ENCODE results near the gene FCRLA.
"Not testable (repeated sequence)": the region's sequence is repeated elsewhere in the genome, so short reads cannot be mapped to it uniquely, and the experiment has no call there.

Gene FCRLA

DNA sequence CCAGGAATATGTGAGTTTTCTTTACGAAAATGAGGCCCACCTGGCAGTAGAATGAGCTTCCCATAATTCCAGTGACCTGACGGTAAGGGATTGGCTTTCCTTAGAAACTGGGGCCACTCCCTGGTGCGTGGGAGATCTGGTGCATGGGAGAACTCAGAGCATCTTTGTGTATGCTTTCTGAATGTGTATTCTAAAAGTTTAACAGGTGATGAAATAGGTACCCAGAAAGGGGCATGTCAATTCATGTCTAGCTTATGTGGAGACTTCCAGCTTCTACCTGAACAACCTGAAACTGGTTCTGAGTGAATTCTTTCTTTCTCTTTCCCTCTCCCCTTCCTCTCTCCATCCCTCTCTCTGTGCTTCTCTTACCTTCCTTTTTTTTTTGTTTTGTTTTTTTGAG, 15.2 kb upstream of the FCRLA start:
- ATAC-seq = no peak
- TF ChIP-seq, protein P1, sequence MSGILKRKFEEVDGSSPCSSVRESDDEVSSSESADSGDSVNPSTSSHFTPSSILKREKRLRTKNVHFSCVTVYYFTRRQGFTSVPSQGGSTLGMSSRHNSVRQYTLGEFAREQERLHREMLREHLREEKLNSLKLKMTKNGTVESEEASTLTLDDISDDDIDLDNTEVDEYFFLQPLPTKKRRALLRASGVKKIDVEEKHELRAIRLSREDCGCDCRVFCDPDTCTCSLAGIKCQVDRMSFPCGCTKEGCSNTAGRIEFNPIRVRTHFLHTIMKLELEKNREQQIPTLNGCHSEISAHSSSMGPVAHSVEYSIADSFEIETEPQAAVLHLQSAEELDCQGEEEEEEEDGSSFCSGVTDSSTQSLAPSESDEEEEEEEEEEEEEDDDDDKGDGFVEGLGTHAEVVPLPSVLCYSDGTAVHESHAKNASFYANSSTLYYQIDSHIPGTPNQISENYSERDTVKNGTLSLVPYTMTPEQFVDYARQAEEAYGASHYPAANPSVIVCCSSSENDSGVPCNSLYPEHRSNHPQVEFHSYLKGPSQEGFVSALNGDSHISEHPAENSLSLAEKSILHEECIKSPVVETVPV (CRISPR knock-in tag; IDR thresholded peaks at IDR 0.05) = no peak
- TF ChIP-seq ISL1 (CRISPR knock-in tag; IDR thresholded peaks at IDR 0.05) (no peak), SNAI2 (CRISPR knock-in tag; IDR thresholded peaks at IDR 0.05) (no peak), ZC3H10 (CRISPR knock-in tag; IDR thresholded peaks at IDR 0.05) (no peak), TCF4 (CRISPR knock-in tag; IDR thresholded peaks at IDR 0.05; ENCODE audit: borderline replicate concordance) (no peak), TOX (CRISPR knock-in tag; IDR thresholded peaks at IDR 0.05; ENCODE audit: borderline replicate concordance) (no peak), ZFP30 (CRISPR knock-in tag; IDR thresholded peaks at IDR 0.05) (no peak), ZFP3 (CRISPR knock-in tag; IDR thresholded peaks at IDR 0.05) (no peak), OSR1 (CRISPR knock-in tag; IDR thresholded peaks at IDR 0.05) (no peak), GLIS3 (CRISPR knock-in tag; IDR thresholded peaks at IDR 0.05) (no peak), PPARA (CRISPR knock-in tag; IDR thresholded peaks at IDR 0.05; ENCODE audit: borderline replicate concordance) (no peak)
- TF ChIP-seq, protein P2, sequence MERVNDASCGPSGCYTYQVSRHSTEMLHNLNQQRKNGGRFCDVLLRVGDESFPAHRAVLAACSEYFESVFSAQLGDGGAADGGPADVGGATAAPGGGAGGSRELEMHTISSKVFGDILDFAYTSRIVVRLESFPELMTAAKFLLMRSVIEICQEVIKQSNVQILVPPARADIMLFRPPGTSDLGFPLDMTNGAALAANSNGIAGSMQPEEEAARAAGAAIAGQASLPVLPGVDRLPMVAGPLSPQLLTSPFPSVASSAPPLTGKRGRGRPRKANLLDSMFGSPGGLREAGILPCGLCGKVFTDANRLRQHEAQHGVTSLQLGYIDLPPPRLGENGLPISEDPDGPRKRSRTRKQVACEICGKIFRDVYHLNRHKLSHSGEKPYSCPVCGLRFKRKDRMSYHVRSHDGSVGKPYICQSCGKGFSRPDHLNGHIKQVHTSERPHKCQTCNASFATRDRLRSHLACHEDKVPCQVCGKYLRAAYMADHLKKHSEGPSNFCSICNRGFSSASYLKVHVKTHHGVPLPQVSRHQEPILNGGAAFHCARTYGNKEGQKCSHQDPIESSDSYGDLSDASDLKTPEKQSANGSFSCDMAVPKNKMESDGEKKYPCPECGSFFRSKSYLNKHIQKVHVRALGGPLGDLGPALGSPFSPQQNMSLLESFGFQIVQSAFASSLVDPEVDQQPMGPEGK (CRISPR knock-in tag; IDR thresholded peaks at IDR 0.05; ENCODE audit: borderline replicate concordance) = no peak
- TF ChIP-seq, protein P3, sequence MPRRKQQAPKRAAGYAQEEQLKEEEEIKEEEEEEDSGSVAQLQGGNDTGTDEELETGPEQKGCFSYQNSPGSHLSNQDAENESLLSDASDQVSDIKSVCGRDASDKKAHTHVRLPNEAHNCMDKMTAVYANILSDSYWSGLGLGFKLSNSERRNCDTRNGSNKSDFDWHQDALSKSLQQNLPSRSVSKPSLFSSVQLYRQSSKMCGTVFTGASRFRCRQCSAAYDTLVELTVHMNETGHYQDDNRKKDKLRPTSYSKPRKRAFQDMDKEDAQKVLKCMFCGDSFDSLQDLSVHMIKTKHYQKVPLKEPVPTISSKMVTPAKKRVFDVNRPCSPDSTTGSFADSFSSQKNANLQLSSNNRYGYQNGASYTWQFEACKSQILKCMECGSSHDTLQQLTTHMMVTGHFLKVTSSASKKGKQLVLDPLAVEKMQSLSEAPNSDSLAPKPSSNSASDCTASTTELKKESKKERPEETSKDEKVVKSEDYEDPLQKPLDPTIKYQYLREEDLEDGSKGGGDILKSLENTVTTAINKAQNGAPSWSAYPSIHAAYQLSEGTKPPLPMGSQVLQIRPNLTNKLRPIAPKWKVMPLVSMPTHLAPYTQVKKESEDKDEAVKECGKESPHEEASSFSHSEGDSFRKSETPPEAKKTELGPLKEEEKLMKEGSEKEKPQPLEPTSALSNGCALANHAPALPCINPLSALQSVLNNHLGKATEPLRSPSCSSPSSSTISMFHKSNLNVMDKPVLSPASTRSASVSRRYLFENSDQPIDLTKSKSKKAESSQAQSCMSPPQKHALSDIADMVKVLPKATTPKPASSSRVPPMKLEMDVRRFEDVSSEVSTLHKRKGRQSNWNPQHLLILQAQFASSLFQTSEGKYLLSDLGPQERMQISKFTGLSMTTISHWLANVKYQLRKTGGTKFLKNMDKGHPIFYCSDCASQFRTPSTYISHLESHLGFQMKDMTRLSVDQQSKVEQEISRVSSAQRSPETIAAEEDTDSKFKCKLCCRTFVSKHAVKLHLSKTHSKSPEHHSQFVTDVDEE (CRISPR knock-in tag; IDR thresholded peaks at IDR 0.05) = no peak
- TF ChIP-seq, protein P4, sequence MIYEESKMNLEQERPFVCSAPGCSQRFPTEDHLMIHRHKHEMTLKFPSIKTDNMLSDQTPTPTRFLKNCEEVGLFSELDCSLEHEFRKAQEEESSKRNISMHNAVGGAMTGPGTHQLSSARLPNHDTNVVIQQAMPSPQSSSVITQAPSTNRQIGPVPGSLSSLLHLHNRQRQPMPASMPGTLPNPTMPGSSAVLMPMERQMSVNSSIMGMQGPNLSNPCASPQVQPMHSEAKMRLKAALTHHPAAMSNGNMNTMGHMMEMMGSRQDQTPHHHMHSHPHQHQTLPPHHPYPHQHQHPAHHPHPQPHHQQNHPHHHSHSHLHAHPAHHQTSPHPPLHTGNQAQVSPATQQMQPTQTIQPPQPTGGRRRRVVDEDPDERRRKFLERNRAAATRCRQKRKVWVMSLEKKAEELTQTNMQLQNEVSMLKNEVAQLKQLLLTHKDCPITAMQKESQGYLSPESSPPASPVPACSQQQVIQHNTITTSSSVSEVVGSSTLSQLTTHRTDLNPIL (CRISPR knock-in tag; IDR thresholded peaks at IDR 0.05; ENCODE audit: low read depth) = no peak

DNA sequence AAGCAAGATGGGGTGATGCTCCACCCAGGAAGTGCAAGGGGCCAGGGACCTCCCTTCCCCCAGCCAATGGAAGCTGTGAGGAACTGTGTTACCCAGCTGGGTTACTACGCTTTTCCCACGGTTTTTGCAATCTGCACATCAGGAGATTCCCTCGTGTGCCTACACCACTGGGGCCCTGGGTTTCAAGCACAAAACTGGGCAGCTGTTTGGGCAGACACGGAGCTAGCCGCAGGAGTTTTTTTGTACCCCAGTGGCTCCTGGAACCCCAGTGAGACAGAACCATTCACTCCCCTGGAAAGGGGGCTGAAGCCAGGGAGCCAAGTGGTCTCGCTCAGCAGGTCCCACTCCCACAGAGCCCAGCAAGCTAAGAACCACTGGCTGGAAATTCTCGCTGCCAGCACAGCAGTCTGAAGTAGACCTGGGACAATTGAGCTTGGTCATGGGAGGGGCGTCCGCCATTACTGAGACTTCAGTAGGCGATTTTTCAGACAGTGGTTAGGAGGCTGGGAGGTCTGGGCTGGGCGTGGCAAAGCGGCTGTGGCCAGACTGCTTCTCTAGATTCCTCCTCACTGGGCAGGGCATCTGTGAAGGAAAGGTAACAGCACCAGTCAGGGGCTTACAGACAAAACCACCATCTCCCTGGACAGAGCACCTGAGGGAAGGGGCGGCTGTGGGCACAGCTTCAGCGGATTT, 13.9 kb upstream of the FCRLA start:
- ATAC-seq = peak; percentile 33; the same call in 2 of the 3 replicates

DNA sequence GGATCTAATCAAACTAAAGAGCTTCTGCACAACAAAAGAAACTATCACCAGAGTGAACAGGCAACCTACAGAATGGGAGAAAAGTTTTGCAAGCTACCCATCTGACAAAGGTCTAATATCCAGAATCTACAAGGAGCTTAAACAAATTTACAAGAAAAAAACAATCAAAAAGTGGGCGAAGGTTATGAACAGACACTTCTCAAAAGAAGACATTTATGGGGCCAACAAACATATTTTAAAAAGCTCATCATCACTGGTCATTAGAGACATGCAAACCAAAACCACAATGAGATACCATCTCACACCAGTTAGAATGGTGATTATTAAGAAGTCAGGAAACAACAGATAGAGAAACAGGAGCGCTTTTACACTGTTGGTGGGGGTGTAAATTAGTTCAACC, 8.7 kb upstream of the FCRLA start:
- not testable (repeated sequence) for ATAC-seq

DNA sequence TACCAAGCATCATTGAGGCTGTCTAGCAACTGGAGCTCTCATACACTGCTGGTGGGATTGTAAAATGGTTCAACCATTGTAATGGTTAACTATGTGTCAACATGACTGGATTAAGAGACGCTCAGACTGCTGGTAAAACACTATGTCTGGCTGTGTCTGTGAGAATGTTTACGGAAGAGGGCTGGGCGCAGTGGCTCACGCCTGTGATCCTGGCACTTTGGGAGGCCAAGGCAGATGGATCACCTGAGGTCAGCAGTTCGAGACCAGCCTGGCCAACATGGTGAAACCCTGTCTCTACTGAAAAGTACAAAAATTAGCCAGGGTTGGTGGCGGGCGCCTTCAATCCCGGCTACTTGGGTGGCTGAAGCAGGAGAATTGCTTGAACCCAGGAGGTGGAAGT, 4.8 kb upstream of the FCRLA start:
- TF ChIP-seq, protein P3 (CRISPR knock-in tag; IDR thresholded peaks at IDR 0.05) = no peak
- no peak for TF ChIP-seq GLIS3 (CRISPR knock-in tag; IDR thresholded peaks at IDR 0.05)
- TF ChIP-seq TOX (CRISPR knock-in tag; IDR thresholded peaks at IDR 0.05; ENCODE audit: borderline replicate concordance) = no peak
- no peak for TF ChIP-seq BACH2 (CRISPR knock-in tag; IDR thresholded peaks at IDR 0.05; ENCODE audit: borderline replicate concordance)
- no peak for ATAC-seq

All from SK-N-SH treated with all-trans-retinoic acid at 6 μM for 48 hours (cell line).